Epithelial cell of esophagus (primary cell): ENCODE results near the gene POLR1A.

Experiments used
- DNase-seq: peaks from one replicate; pipeline ENCODE4 v3.0.0; 2010; ENCODE audit warnings: low read depth
- H3K4me3 ChIP-seq: 2 replicates; pipeline ENCODE4 v1.5.1; 2011; ENCODE audit warnings: mild to moderate bottlenecking, low read length, control low read depth
- TF ChIP-seq, protein P1 (sequence below): IDR thresholded peaks from 2 replicates; pipeline ENCODE4 v1.5.1; 2011; ENCODE audit warnings: low read depth, mild to moderate bottlenecking, low read length, control low read depth, inconsistent platforms; ENCODE audit not compliant: insufficient read depth; ENCODE audit errors: missing control alignments

Gene POLR1A

DNA sequence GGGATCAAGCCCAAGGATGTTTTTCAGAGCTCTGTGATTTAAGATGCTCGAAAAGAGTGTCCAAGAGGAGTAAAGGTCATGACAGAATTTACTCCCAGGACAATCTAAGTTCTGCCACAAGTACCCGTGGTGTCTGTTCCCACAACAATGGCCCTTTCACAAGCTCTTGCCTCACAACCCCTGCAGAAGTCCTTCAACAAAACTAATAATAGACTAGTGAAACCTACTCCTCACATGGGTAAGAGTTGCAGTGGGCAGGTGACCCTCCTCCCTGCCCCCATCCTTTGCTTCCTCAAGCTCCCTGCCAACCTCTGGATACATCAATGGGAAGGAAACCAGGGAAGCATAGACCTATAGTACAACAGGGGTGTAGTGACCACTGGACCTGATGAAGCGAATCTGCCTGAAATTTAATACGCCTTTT, 35.3 kb upstream of the POLR1A start:
- no peak overlapping the region for H3K4me3 ChIP-seq
- TF ChIP-seq, protein P1, sequence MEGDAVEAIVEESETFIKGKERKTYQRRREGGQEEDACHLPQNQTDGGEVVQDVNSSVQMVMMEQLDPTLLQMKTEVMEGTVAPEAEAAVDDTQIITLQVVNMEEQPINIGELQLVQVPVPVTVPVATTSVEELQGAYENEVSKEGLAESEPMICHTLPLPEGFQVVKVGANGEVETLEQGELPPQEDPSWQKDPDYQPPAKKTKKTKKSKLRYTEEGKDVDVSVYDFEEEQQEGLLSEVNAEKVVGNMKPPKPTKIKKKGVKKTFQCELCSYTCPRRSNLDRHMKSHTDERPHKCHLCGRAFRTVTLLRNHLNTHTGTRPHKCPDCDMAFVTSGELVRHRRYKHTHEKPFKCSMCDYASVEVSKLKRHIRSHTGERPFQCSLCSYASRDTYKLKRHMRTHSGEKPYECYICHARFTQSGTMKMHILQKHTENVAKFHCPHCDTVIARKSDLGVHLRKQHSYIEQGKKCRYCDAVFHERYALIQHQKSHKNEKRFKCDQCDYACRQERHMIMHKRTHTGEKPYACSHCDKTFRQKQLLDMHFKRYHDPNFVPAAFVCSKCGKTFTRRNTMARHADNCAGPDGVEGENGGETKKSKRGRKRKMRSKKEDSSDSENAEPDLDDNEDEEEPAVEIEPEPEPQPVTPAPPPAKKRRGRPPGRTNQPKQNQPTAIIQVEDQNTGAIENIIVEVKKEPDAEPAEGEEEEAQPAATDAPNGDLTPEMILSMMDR: no peak
- DNase-seq: no peak

DNA sequence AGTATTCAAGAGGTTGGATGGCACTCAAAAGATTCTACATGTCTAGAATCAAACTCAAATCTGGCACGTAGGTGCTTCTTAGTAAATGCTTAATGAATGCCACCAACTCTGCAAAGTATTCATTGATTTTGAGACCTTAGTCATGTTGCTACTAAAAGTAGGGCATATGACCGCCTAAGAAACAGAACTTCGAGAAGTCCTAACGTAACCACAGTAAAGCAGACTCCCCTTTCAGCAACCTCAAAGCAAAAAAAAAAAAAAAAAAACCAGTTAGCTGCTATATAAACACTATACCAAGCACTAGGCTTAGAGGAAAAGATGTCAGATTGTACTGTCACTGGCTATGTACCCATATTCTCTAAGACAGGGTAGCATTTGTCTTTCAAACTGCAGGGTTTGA, 34.3 kb upstream of the POLR1A start:
- TF ChIP-seq, protein P1: no peak
- DNase-seq: no peak
- H3K4me3 ChIP-seq: no peak overlapping the region

DNA sequence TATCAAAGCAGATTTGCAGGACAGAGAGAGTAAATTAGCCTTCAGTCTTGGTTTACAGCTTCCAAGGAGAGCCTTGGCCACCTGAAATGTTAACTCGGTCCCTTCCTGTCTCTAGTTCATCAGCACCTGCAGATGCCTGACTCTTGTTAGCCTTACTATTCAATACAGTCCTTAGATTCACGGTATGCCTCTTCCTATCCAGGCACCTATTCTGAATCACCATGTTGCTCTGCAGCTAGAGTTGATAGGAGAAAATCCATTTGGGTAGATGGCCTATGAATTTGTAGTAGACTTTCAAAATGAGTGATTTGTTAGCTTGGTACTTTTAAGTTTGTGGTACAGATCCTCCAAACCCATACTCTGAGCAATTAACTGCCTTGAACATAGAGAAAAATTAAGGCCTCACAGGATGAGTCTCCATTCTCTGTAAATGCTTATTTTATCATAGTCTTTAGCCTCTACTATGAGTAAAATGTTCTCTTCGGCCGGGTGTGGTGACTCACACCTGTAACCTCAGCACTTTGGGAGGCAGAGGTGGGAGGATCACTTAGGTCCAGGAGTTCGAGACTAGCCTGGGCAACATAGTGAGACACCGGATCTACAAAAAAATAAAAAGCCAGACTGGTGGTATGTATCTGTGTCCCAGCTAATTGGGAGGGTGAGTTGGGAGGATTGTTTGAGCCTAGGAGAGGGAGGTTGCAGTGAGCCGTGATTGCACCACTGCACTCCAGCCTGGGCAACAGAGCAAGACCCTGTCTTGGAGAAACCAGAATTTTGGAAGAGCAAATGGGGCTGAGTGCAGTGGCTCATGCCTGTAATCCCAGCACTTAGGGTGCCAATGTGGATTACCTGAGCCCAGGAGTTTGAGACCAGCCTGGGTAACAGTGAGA, 33.3 kb upstream of the POLR1A start:
- TF ChIP-seq, protein P1: no peak
- DNase-seq: no peak
- no peak overlapping the region for H3K4me3 ChIP-seq

DNA sequence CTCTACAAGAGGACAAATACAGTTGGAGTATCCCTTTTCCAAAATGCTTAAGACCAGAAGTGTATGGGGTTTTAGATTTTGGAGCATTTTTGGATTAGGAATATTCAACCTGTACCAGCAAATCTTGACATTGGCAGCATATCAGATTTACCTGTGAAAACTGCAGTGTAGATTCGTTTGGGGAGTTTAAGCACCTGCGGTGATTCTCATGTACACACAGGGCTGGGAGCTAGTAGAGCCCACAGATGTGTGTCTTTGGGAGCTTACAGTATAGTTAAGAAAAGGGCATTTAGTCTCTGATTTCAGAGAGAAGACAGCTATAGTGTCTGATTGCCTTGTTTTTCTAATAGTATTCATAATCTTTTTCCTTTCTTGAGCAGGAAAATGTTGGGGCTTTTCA, 30.5 kb upstream of the POLR1A start:
- DNase-seq: no peak
- TF ChIP-seq, protein P1: no peak

DNA sequence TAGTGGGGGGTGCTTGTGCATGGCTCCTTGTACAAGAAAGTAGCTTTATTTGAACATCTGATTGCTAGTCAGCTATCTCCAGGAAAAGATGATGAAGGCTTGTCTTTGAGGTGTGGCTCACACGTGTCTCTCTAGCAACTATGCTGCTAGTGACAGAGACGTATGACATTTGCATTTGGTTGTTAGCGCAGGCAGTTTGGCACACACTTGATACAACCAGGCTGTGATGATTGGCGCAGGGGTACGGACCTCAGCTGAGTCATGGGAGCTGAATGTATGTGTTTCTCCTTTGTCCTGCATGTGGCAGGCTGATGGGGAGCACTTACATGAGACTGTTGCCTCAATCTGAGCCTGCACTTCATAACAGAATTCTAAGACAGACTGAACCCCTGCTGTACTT, 30.0 kb upstream of the POLR1A start:
- no peak for DNase-seq
- H3K4me3 ChIP-seq: no peak overlapping the region
- TF ChIP-seq, protein P1: no peak

More for the DNA sequence above, 30.5 kb upstream of the POLR1A start:
- no peak overlapping the region for H3K4me3 ChIP-seq

DNA sequence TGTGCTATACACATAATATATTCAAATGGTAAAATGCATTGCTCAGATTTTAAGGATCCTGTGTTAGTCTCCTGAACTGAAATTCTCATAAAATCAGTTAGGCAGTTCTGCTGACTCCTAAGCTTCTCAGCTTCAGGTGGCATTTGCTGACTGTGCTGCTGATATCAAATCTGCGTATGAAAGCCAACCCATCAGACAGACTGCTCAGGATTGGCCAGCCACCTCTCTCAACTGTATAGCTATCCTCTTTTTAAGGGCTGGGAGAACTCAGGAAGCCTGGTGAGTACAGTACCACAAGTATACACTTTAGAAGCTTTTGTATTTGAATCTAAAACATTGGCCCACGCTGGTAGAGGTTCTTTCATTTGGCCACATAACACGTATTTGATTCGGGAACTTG, 29.0 kb upstream of the POLR1A start:
- no peak overlapping the region for H3K4me3 ChIP-seq
- DNase-seq: no peak
- TF ChIP-seq, protein P1: no peak

DNA sequence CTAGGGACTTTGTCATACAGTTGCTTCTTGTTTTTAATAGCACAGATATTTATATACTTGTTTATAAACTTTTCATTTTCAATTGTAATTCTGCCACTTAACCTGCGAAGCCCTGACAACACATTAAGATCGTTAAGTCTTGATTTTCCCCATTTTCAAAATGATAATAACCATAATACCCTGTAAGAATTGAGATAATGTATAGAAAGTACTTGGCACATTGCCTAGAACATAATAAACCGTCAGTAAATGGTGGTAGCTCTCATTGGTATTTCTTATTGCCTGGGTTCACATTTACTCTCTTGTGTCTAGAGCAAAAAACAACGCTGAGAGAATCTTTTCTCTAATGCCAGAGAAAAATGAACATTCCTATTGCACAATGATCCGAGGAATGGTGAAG, 19.0 kb upstream of the POLR1A start:
- no peak for DNase-seq
- TF ChIP-seq, protein P1: no peak
- H3K4me3 ChIP-seq: no peak overlapping the region
